OCI-M1 (cell line): ENCODE measurements around the gene SH2D1B.
A peak's percentile ranks its signal among the peaks of the same experiment; 100 is the strongest.

Experiments
- DNase-seq: peaks from one replicate; lab custom pipeline; 2025; lab: John Stamatoyannopoulos, UW

Gene SH2D1B

GRCh38 chr1:162361349-162361748 is 50.6 kb downstream of the SH2D1B start:
- no peak for DNase-seq

- DNase-seq, result no peak
Measured at GRCh38 chr1:162360874-162361260, 51.1 kb downstream of the SH2D1B start.

GRCh38 chr1:162360237-162360873 is 51.6 kb downstream of the SH2D1B start:
- DNase-seq, result no peak

- DNase-seq, result no peak
Measured at GRCh38 chr1:162359523-162360236, 52.3 kb downstream of the SH2D1B start.

- DNase-seq, result no peak
Measured at GRCh38 chr1:162358928-162359327, 53.0 kb downstream of the SH2D1B start.

GRCh38 chr1:162357681-162358266 is 54.2 kb downstream of the SH2D1B start:
- DNase-seq, result peak; percentile 78

- peak; percentile 46 for DNase-seq
Measured at GRCh38 chr1:162353702-162354101, 58.2 kb downstream of the SH2D1B start.

- no peak for DNase-seq
Measured at GRCh38 chr1:162353078-162353477, 58.9 kb downstream of the SH2D1B start.

- peak; percentile 66 for DNase-seq
Measured at GRCh38 chr1:162351874-162352273, 60.1 kb downstream of the SH2D1B start.

- DNase-seq, result peak; percentile 39
Measured at GRCh38 chr1:162351246-162351842, 60.6 kb downstream of the SH2D1B start.

- DNase-seq, result peak; percentile 26
Measured at GRCh38 chr1:162349635-162350330, 62.2 kb downstream of the SH2D1B start.

GRCh38 chr1:162347281-162347680 is 64.7 kb downstream of the SH2D1B start:
- DNase-seq, result no peak
